GM12875 (cell line): ENCODE results near the gene SRSF6.

ENCODE experiments used
- H3K4me3 ChIP-seq: one replicate; pipeline ENCODE4 v1.5.1; 2011; ENCODE audit warnings: low read depth, low read length, control low read depth
- CTCF ChIP-seq: IDR thresholded peaks from 2 replicates; pipeline ENCODE4 v1.5.1; 2011; ENCODE audit warnings: low read depth, mild to moderate bottlenecking, control low read depth, inconsistent platforms, low read length, moderate library complexity, borderline replicate concordance; ENCODE audit not compliant: insufficient read depth

Gene SRSF6

DNA sequence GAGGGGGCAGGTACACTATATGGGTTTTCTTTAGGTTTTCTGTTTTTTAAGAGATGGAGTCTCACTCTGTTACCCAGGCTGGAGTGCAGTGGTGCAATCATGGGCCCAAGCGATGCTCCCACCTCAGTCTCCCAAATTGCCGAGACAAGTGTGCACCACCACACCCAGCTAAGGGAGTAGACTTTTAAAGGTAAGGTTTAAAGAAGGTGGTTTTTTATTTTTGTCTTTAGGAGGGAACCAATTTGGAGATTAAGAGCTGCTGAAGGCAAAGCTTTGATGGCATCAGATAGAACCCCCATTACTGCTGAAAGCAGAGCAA, 7.9 kb downstream of the SRSF6 start:
- no peak for TF ChIP-seq CTCF
- no peak overlapping the region for H3K4me3 ChIP-seq

DNA sequence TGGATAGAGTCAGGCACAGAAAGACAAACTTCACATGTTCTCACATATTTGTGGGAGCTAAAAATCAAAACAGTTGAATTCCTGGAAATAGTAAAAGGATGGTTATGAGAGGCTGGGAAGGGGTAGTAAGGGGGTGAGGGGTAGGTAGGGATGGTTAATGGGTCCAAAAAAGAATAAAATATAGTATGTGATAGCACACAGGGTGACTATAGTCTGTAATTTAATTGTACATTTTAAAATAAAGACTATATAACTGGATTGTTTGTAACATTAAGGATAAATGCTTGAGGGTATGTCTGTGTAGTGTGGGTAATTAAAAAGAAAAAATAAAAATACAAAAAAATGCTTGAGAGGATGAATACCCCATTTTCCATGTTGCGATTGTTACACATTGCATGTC, 9.9 kb downstream of the SRSF6 start:
- no peak overlapping the region for H3K4me3 ChIP-seq
- TF ChIP-seq CTCF, result no peak

DNA sequence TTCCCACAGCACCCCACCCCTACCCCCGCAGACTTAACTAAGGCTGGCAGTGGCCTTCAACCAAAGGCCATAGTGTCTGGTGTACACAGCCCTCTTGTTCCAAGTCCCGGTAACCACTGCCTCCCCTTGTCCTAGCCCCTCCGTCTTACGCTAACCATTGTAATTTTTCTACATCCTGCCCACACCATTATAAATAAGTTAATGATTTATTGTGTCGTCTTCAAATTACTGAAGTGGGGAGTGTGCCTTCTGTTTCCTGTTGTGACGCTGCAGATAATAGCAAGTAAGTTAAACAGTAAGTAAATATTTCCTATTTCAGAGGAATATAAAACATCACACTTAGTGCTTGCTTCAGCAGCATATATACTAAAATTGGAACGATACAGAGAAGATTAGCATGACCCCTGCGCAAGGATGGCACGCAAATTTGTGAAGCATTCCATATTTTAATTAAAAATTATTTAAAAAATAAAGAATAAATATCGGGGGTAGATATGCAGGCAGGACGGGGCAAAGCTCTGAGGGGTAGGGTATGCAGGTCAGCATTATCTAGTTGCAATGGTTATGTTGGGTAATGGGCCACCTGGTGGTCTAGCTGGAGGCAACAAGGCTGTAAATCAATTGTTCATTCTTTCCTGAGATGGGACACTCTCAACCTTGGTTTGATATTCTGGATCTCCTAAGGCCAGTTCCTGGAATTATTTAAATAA, 15.1 kb downstream of the SRSF6 start:
- H3K4me3 ChIP-seq, result no peak overlapping the region
- no peak for TF ChIP-seq CTCF

DNA sequence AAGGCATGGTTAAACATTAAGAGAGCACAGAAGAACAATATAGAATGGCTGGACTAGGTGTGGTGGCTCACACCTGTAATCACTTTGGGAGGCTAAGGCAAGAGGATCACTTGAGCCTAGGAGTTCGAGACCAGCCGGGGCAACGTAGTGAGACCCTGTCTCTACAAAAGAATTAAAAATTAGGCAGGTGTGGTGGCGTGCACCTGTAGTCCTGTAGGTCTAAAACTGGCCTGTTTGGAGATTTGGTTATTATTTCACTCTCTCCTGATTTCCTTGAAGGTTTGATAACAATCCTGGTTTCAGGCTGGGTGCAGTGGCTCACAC, 15.6 kb downstream of the SRSF6 start:
- no peak overlapping the region for H3K4me3 ChIP-seq
- TF ChIP-seq CTCF, result no peak

DNA sequence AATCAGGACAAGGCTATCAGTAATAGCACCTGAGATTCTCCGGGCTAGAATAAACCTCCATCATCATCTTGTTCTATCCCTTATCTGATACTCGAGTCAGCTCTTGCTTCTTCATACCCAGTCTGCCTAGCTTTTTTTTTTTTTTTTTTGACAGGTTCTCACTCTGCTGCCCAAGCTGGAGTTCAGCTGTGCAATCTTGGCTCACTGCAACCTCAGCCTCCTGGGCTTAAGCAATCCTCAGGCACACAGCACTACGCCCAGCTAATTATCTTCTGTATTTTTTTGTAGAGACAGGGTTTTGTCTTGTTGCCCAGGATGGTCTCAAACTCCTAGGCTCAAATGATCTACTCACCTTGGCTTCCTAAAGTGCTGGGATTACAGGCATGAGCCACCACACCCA, 19.5 kb downstream of the SRSF6 start:
- no peak overlapping the region for H3K4me3 ChIP-seq
- TF ChIP-seq CTCF, result no peak

DNA sequence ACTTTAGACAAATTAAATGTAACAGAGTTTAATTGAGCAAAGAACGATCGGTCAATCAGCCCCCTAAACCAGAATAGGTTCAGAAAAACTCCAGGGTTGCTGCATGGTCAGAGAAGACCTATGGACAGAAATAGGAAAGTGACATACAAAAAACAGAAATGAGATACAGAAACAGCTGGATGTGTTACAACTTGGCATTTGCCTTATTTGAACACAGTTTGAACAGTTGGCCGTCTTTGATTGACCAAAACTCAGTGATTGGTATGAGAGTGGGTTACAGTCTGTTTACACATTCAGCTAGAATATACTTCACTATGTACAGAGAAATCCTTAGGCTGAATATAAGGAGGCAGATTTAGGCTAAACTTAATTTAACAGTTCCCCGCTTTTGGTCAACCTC, 19.9 kb downstream of the SRSF6 start:
- TF ChIP-seq CTCF, result no peak
- no peak overlapping the region for H3K4me3 ChIP-seq

GRCh38 chr20:43490038-43490437, 32.3 kb downstream of the SRSF6 start:
- no peak for TF ChIP-seq CTCF
- no peak overlapping the region for H3K4me3 ChIP-seq
